Neural progenitor cell (in vitro differentiated cells): ENCODE measurements around the gene SYT3.

ENCODE experiments used
- CTCF ChIP-seq: fragments of 200-600 bp; sonication (generic); IDR thresholded peaks from 2 replicates; pipeline ENCODE4 v1.5.1; 2017; ENCODE audit warnings: antibody characterized with exemption, mild to moderate bottlenecking
- EZH2 ChIP-seq: fragments of 200-600 bp; sonication (generic); IDR thresholded peaks from 2 replicates; pipeline ENCODE4 v1.6.1; 2017; ENCODE audit warnings: antibody characterized with exemption, mild to moderate bottlenecking, moderate library complexity
- EZH2phosphoT487 ChIP-seq: fragments of 200-600 bp; sonication (generic); IDR thresholded peaks from 2 replicates; pipeline ENCODE4 v1.6.1; 2017; ENCODE audit warnings: antibody characterized with exemption

GRCh38 chr19:50660088-50660366 is 20.3 kb upstream of the SYT3 start:
- TF ChIP-seq CTCF (no peak), EZH2phosphoT487 (no peak), EZH2 (no peak)
